Measurements from ENCODE around the gene TMEM253.

GRCh38 chr14:21095430-21096205, 5.2 kb upstream of the TMEM253 start:
- TF ChIP-seq EZH2 (IDR thresholded peaks at IDR 0.05; ENCODE audit: low read length, unreplicated experiment) (no peak), CTCF (conservative IDR thresholded peaks at IDR 0.05; ENCODE audit: low read depth, low read length) (no peak), EZH2phosphoT487 (IDR thresholded peaks at IDR 0.05; ENCODE audit: borderline replicate concordance, low read length) (no peak)

Data from PC-3 (cell line).